Esophagus squamous epithelium (tissue), 5 donors: ENCODE data around the gene KAZN. TPM values are rescaled to one million over a fixed set of nuclear protein-coding genes. Genes with fewer than 3 reads are reported as not detected.

ENCODE experiments used
- DNase-seq: peaks from one replicate; lab custom pipeline; 2025; lab: John Stamatoyannopoulos, UW
- H3K27ac ChIP-seq, 4 donors: fragments of 200-600 bp; sonication (generic); one replicate each; pipeline ENCODE4 v1.5.1; 2016 to 2019; ENCODE audit warnings: mild to moderate bottlenecking in 1 of 4
- H3K27me3 ChIP-seq, 4 donors: fragments of 200-600 bp; sonication (generic); 1 replicate in 3 of 4; 2 replicates in 1 of 4; pipeline versions ENCODE4 v1.5.1 to v1.6.0; 2017 to 2021; ENCODE audit warnings: antibody characterized with exemption in 1 of 4
- H3K36me3 ChIP-seq, 3 donors: fragments of 200-600 bp; sonication (generic); one replicate each; pipeline ENCODE4 v1.5.1; 2016 to 2019
- H3K4me1 ChIP-seq, 3 donors: fragments of 200-600 bp; sonication (generic); one replicate each; pipeline ENCODE4 v1.5.1; 2017 to 2019
- H3K4me3 ChIP-seq, 4 donors: fragments of 200-600 bp; sonication (generic); 1 replicate in 3 of 4; 2 replicates in 1 of 4; pipeline ENCODE4 v1.5.1; 2016 to 2019; ENCODE audit warnings: mild to moderate bottlenecking in 2 of 4, moderate library complexity in 1 of 4
- H3K9me3 ChIP-seq, 3 donors: fragments of 200-600 bp; sonication (generic); one replicate each; pipeline ENCODE4 v1.5.1; 2016 to 2019
- CTCF ChIP-seq, 6 experiments: fragments of 450-650 bp in 4 of 6; fragments of 200-600 bp in 2 of 6; sonication (generic) in 2 of 6; IDR thresholded peaks; one replicate each; pipeline ENCODE4 v1.5.1; 2016 to 2019; ENCODE audit warnings: antibody characterized with exemption in 6 of 6, mild to moderate bottlenecking in 4 of 6, moderate library complexity in 4 of 6
- POLR2A ChIP-seq, 4 donors: fragments of 450-650 bp; IDR thresholded peaks; one replicate each; pipeline ENCODE4 v1.6.1; 2017; ENCODE audit warnings: antibody characterized with exemption in 4 of 4, mild to moderate bottlenecking in 4 of 4, moderate library complexity in 3 of 4
- WGBS, 2 donors: methylation state at CpG; one replicate each; pipeline ENCODE4 v1.1.5; 2018; 5-methylcytosine and 5-hydroxymethylcytosine counted together
- intact Hi-C: fragments of 100-400 bp; cut with DNase I; formaldehyde crosslinking; loops from one replicate; pipeline ENCODE4 v1.15.0; 2022
- total RNA-seq, 4 donors: library from RNA; depleted of rRNA; stranded (reverse); fragments of >200 nt; gene quantifications; one replicate each; pipeline ENCODE4 v1.1.0, GENCODE V29; 2016
- donor health status: DM: yes; HTN: yes; CAD: no.

KAZN gene
- total RNA-seq, 4 donors from 2014 or later: 25.0 to 54.5 (median 30.8) TPM

GRCh38 chr1:14654554-14654953 lies 56.1 kb downstream of the KAZN start:
- WGBS, 2 donors: 100% methylated on average over 1 of the region's 1 CpG; no CpG with 5 or more reads in 1 of the 2 donors
- Histone ChIP-seq H3K36me3 (no peaks in the 10 kb centered on the region), H3K27ac (no peak overlapping the region), H3K9me3 (no peaks in the 10 kb centered on the region), H3K4me1 (peaks cover 0 to 4% (median 0%) of the 10 kb centered on the region in 3 donors), H3K27me3 (no peaks in the 10 kb centered on the region), H3K4me3 (no peak overlapping the region)
- TF ChIP-seq POLR2A (IDR thresholded peaks at IDR 0.05) (no peak), CTCF (IDR thresholded peaks at IDR 0.05) (no peak)
- intact Hi-C loops: no loop called here
- no peak for DNase-seq

- DNase-seq: no peak
- intact Hi-C loops: no loop called here
- H3K4me3 ChIP-seq: no peak overlapping the region
- whole genome bisulfite sequencing, 2 donors: 80 to 89% methylated on average over 7 of the region's 7 CpGs
- H3K4me1 ChIP-seq: peaks cover 0 to 4% (median 0%) of the 10 kb centered on the region in 3 donors
- H3K9me3 ChIP-seq: no peaks in the 10 kb centered on the region
- H3K36me3 ChIP-seq: no peaks in the 10 kb centered on the region
- no peak for TF ChIP-seq POLR2A (IDR thresholded peaks at IDR 0.05)
- TF ChIP-seq CTCF (IDR thresholded peaks at IDR 0.05): no peak
- H3K27ac ChIP-seq: no peak overlapping the region
- no peaks in the 10 kb centered on the region for H3K27me3 ChIP-seq
These were observed 56.9 kb downstream of the KAZN start for GRCh38 chr1:14655385-14655784.

- no peak overlapping the region for H3K27ac ChIP-seq
- TF ChIP-seq POLR2A (IDR thresholded peaks at IDR 0.05): no peak
- TF ChIP-seq CTCF (IDR thresholded peaks at IDR 0.05): no peak
- no peaks in the 10 kb centered on the region for H3K36me3 ChIP-seq
- WGBS, 2 donors: 83 to 84% methylated on average over 7 to 13 of the region's 13 CpGs
- H3K4me1 ChIP-seq: peaks cover 0 to 4% (median 0%) of the 10 kb centered on the region in 3 donors
- H3K9me3 ChIP-seq: no peaks in the 10 kb centered on the region
- no peak overlapping the region for H3K4me3 ChIP-seq
- H3K27me3 ChIP-seq: no peaks in the 10 kb centered on the region
- intact Hi-C loops: no loop called here
- no peak for DNase-seq
These were observed 58.0 kb downstream of the KAZN start for GRCh38 chr1:14656384-14656937.

- Histone ChIP-seq H3K27me3 (no peaks in the 10 kb centered on the region), H3K27ac (no peak overlapping the region), H3K36me3 (no peaks in the 10 kb centered on the region), H3K9me3 (no peaks in the 10 kb centered on the region), H3K4me1 (no peaks in the 10 kb centered on the region), H3K4me3 (no peak overlapping the region)
- no peak for DNase-seq
- no peak for TF ChIP-seq CTCF (IDR thresholded peaks at IDR 0.05)
- 76 to 82% methylated on average over 6 of the region's 6 CpGs for WGBS, 2 donors
- intact Hi-C loops: no loop called here
These were observed 60.2 kb downstream of the KAZN start for GRCh38 chr1:14658642-14659041.

GRCh38 chr1:14659913-14660312 lies 61.4 kb downstream of the KAZN start:
- no peak for DNase-seq
- no peak overlapping the region for H3K4me3 ChIP-seq
- H3K36me3 ChIP-seq: no peaks in the 10 kb centered on the region
- WGBS, 2 donors: 83 to 90% methylated on average over 11 of the region's 11 CpGs
- no peaks in the 10 kb centered on the region for H3K4me1 ChIP-seq
- no peaks in the 10 kb centered on the region for H3K27me3 ChIP-seq
- no peak overlapping the region for H3K27ac ChIP-seq
- TF ChIP-seq CTCF (IDR thresholded peaks at IDR 0.05) (no peak), POLR2A (IDR thresholded peaks at IDR 0.05) (no peak)
- no peaks in the 10 kb centered on the region for H3K9me3 ChIP-seq
- intact Hi-C loops: no loop called here
